Uterus (tissue), 4 donors: ENCODE measurements around the gene CCDC106. TPM values are rescaled to one million over a fixed set of nuclear protein-coding genes. Genes with fewer than 3 reads are reported as not detected.

Source experiments
- DNase-seq, 2 donors: peaks; one replicate each; pipeline ENCODE4 v3.0.0-alpha.2; 2019 to 2020
- H3K27ac ChIP-seq, 2 donors: fragments of 200-600 bp; sonication (generic); 1 replicate in 1 of 2; 2 replicates in 1 of 2; pipeline ENCODE4 v1.5.1; 2016 to 2018
- H3K27me3 ChIP-seq, 2 donors: fragments of 200-600 bp; sonication (generic); one replicate each; pipeline ENCODE4 v1.5.1; 2018 to 2019; ENCODE audit warnings: control low read depth in 1 of 2
- H3K36me3 ChIP-seq, 2 donors: fragments of 200-600 bp; sonication (generic); one replicate each; pipeline ENCODE4 v1.5.1; 2019; ENCODE audit warnings: control low read depth in 1 of 2
- H3K4me1 ChIP-seq, 2 donors: fragments of 200-600 bp; sonication (generic); one replicate each; pipeline ENCODE4 v1.5.1; 2018 to 2019; ENCODE audit warnings: control low read depth in 1 of 2
- H3K4me3 ChIP-seq, 2 donors: fragments of 200-600 bp; sonication (generic); 1 replicate in 1 of 2; 2 replicates in 1 of 2; pipeline ENCODE4 v1.5.1; 2018 to 2019; ENCODE audit warnings: mild to moderate bottlenecking in 1 of 2
- H3K9me3 ChIP-seq, 2 donors: fragments of 200-600 bp; sonication (generic); one replicate each; pipeline ENCODE4 v1.5.1; 2019; ENCODE audit warnings: control low read depth in 1 of 2
- POLR2A ChIP-seq, 2 donors: fragments of 450-650 bp; IDR thresholded peaks; one replicate each; pipeline ENCODE4 v1.6.1; 2016; ENCODE audit warnings: antibody characterized with exemption in 2 of 2, mild to moderate bottlenecking in 1 of 2, moderate library complexity in 1 of 2
- intact Hi-C: fragments of 100-400 bp; cut with DNase I; formaldehyde crosslinking; loops from one replicate; pipeline ENCODE4 v1.15.1; 2023; ENCODE audit warnings: low total_unique reads
- total RNA-seq, 4 donors: library from RNA; depleted of rRNA in 3 of 4; stranded (reverse); fragments of >200 nt in 3 of 4; gene quantifications; one replicate each; pipeline versions ENCODE4 v1.1.0 to v1.2.4, GENCODE V29; 2014 to 2023
- TF ChIP-seq, protein P1 (sequence below), 4 experiments: fragments of 200-600 bp in 2 of 4; fragments of 450-650 bp in 2 of 4; sonication (generic) in 2 of 4; IDR thresholded peaks; one replicate each; pipeline ENCODE4 v1.5.1; 2016 to 2019; ENCODE audit warnings: antibody characterized with exemption in 4 of 4, mild to moderate bottlenecking in 2 of 4, moderate library complexity in 1 of 4
- donor health status: DM: yes; HTN: yes; CAD: no.

Gene CCDC106
- total RNA-seq, 4 donors from 2014 or later: 2.9 to 25.0 (median 6.7) TPM

GRCh38 chr19:55692681-55693081 lies 44.7 kb downstream of the CCDC106 start:
- intact Hi-C loops: no loop called here
- Histone ChIP-seq H3K27me3 (no peaks in the 10 kb centered on the region), H3K4me1 (no peaks in the 10 kb centered on the region), H3K36me3 (no peaks in the 10 kb centered on the region), H3K27ac (no peak overlapping the region), H3K9me3 (no peaks in the 10 kb centered on the region), H3K4me3 (no peak overlapping the region)
- no peak for DNase-seq
- no peak for TF ChIP-seq POLR2A (IDR thresholded peaks at IDR 0.05)
- TF ChIP-seq, protein P1, sequence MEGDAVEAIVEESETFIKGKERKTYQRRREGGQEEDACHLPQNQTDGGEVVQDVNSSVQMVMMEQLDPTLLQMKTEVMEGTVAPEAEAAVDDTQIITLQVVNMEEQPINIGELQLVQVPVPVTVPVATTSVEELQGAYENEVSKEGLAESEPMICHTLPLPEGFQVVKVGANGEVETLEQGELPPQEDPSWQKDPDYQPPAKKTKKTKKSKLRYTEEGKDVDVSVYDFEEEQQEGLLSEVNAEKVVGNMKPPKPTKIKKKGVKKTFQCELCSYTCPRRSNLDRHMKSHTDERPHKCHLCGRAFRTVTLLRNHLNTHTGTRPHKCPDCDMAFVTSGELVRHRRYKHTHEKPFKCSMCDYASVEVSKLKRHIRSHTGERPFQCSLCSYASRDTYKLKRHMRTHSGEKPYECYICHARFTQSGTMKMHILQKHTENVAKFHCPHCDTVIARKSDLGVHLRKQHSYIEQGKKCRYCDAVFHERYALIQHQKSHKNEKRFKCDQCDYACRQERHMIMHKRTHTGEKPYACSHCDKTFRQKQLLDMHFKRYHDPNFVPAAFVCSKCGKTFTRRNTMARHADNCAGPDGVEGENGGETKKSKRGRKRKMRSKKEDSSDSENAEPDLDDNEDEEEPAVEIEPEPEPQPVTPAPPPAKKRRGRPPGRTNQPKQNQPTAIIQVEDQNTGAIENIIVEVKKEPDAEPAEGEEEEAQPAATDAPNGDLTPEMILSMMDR (IDR thresholded peaks at IDR 0.05): no peak

DNA sequence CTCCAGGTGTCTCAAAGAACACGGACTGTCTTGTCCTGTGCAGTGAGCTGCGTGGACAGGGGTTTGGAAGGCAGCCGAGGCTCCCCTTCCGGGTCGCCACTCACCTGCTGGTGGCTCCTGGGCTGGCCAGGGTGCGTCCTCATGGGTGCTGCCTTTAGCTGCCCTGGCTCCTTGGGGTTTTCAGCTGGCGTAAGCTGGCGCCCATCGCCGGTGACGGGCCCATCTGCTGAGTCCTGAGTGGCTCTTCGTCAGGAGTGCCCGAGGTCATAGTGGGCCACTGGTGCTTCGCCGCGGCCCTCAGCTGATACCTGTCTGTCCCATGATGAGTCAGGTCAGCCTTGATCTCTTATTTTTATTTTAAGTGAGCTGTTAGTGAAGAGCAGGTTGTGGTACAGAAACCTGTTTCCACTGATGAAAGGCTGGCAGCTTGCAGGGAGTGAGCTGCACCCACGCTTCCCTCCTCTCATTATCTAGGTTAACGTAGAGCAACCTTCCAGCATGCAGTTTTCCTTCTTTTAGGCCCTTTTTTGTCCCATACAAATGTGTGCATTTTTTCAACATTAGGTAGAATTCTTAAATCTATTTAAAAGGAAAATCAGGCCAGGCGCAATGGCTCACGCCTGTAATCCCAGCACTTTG lies 45.4 kb downstream of the CCDC106 start:
- H3K9me3 ChIP-seq: no peaks in the 10 kb centered on the region
- H3K36me3 ChIP-seq: no peaks in the 10 kb centered on the region
- no peak for TF ChIP-seq POLR2A (IDR thresholded peaks at IDR 0.05)
- TF ChIP-seq, protein P1 (IDR thresholded peaks at IDR 0.05): no peak
- no peak for DNase-seq
- no peaks in the 10 kb centered on the region for H3K4me1 ChIP-seq
- H3K27ac ChIP-seq: no peak overlapping the region
- no peaks in the 10 kb centered on the region for H3K27me3 ChIP-seq
- intact Hi-C loops: no loop called here
- no peak overlapping the region for H3K4me3 ChIP-seq

DNA sequence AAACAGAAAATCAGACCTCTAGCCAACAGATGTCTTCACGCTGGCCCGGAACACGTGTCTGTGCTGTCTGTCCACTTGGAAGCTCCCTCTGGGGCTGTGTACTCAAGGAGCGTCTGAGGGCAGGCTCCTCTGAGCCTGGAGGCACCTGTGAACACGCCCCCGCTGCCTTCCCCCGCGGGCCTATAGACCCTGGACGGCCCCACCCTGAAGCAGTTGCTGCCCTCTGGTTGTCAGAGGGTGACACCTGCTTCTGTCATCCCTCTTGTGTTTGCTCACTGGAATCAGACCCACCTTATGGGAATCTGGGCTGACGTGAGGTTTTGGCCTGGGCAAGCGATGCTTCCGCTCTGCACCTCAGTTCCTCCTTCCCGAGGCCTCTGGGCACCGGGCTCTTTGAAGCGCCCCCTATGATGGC lies 46.2 kb downstream of the CCDC106 start:
- Histone ChIP-seq H3K27ac (no peak overlapping the region), H3K36me3 (no peaks in the 10 kb centered on the region), H3K9me3 (no peaks in the 10 kb centered on the region), H3K4me1 (no peaks in the 10 kb centered on the region), H3K27me3 (no peaks in the 10 kb centered on the region), H3K4me3 (no peak overlapping the region)
- no peak for DNase-seq
- intact Hi-C loops: no loop called here
- TF ChIP-seq, protein P1 (IDR thresholded peaks at IDR 0.05): no peak
- TF ChIP-seq POLR2A (IDR thresholded peaks at IDR 0.05): no peak

- no peaks in the 10 kb centered on the region for H3K27me3 ChIP-seq
- TF ChIP-seq POLR2A (IDR thresholded peaks at IDR 0.05): no peak
- TF ChIP-seq, protein P1 (IDR thresholded peaks at IDR 0.05): no peak
- H3K4me1 ChIP-seq: no peaks in the 10 kb centered on the region
- no peaks in the 10 kb centered on the region for H3K36me3 ChIP-seq
- H3K4me3 ChIP-seq: no peak overlapping the region
- no peak overlapping the region for H3K27ac ChIP-seq
- no peaks in the 10 kb centered on the region for H3K9me3 ChIP-seq
- intact Hi-C loops: no loop called here
- DNase-seq: no peak
These were observed 46.9 kb downstream of the CCDC106 start for GRCh38 chr19:55694656-55695491.
